Kidney (tissue), 14 donors: ENCODE measurements around the gene GAA. TPM values are rescaled to one million over a fixed set of nuclear protein-coding genes. Genes with fewer than 3 reads are reported as not detected.

Source experiments
- DNase-seq, 5 donors: peaks; one replicate each; pipeline ENCODE4 v3.0.0-alpha.2; 2013 to 2020
- FAIRE-seq: peaks from 2 replicates; lab custom pipeline; 2012; peaks lifted over from hg19 to GRCh38; lab: Jason Lieb, UNC
- H3K27ac ChIP-seq, 2 donors: one replicate each; pipeline ENCODE4 v1.7.0; 2013; ENCODE audit warnings: low read depth in 2 of 2, low read length in 2 of 2, inconsistent platforms in 1 of 2
- H3K27me3 ChIP-seq: one replicate; pipeline ENCODE4 v1.7.1; 2013; ENCODE audit warnings: low read length, inconsistent platforms; ENCODE audit not compliant: control insufficient read depth, insufficient read depth
- H3K36me3 ChIP-seq, 3 donors: one replicate each; pipeline versions ENCODE4 v1.7.0 to v1.7.1; 2013; ENCODE audit warnings: low read length in 3 of 3, control low read depth in 1 of 3, inconsistent platforms in 1 of 3; ENCODE audit not compliant: insufficient read depth in 3 of 3, control insufficient read depth in 2 of 3
- H3K4me1 ChIP-seq, 3 donors: one replicate each; pipeline versions ENCODE4 v1.7.0 to v1.7.1; 2013; ENCODE audit warnings: low read length in 3 of 3, inconsistent platforms in 1 of 3, low read depth in 1 of 3; ENCODE audit not compliant: control insufficient read depth in 2 of 3, insufficient read depth in 2 of 3
- H3K4me3 ChIP-seq, 3 donors: one replicate each; pipeline versions ENCODE4 v1.7.0 to v1.8.1; 2013; ENCODE audit warnings: low read length in 3 of 3, control low read depth in 1 of 3, inconsistent platforms in 1 of 3
- H3K9ac ChIP-seq, 3 donors: one replicate each; pipeline versions ENCODE4 v1.7.0 to v1.7.1; 2013; ENCODE audit warnings: low read length in 3 of 3, control low read depth in 1 of 3, inconsistent platforms in 1 of 3
- H3K9me3 ChIP-seq, 3 donors: one replicate each; pipeline versions ENCODE4 v1.7.0 to v1.7.1; 2013; ENCODE audit warnings: low read length in 3 of 3, control low read depth in 1 of 3, inconsistent platforms in 1 of 3; ENCODE audit not compliant: control insufficient read depth in 2 of 3, insufficient read depth in 1 of 3
- intact Hi-C: fragments of 100-400 bp; cut with DNase I; formaldehyde crosslinking; loops from one replicate; pipeline ENCODE4 v1.11.1; 2022
- polyA plus RNA-seq: library from polyadenylated mRNA; stranded (reverse); fragments of 350-450 nt; fragmentation: Illumina TruSeq; extraction: RNeasy Lipid Tissue Mini Kit (QIAGEN cat#74804); gene quantifications from one replicate; pipeline ENCODE4 v1.2.3, GENCODE V29; 2014; ENCODE audit warnings: low read depth, low replicate concordance; ENCODE audit not compliant: insufficient read depth
- total RNA-seq: library from RNA; stranded (reverse); fragmentation: NEBNext Ultra II Directional; extraction: Animal tissue kit (Norgen Biotek cat#: 25700); gene quantifications from one replicate; pipeline ENCODE4 v1.2.1, GENCODE V29; 2021
- TF ChIP-seq, protein P1 (sequence below): IDR thresholded peaks from 3 replicates; pipeline ENCODE4 v1.5.1; 2012; ENCODE audit warnings: mild to moderate bottlenecking, moderate library complexity, borderline replicate concordance; ENCODE audit not compliant: insufficient read depth; ENCODE audit errors: extremely low read depth
- donor health status: control.
- donor health status: control.
- donor health status: control.
- donor health status: control.
- donor health status: control.
- donor health status: DM: yes; HTN: yes; CAD: no.
- donor health status: Normal renal cell carcinoma (clear cell type).

Gene GAA
- total and polyA plus RNA-seq, 2 donors from 2014 or later, result 62.3 to 78.7 TPM

DNA sequence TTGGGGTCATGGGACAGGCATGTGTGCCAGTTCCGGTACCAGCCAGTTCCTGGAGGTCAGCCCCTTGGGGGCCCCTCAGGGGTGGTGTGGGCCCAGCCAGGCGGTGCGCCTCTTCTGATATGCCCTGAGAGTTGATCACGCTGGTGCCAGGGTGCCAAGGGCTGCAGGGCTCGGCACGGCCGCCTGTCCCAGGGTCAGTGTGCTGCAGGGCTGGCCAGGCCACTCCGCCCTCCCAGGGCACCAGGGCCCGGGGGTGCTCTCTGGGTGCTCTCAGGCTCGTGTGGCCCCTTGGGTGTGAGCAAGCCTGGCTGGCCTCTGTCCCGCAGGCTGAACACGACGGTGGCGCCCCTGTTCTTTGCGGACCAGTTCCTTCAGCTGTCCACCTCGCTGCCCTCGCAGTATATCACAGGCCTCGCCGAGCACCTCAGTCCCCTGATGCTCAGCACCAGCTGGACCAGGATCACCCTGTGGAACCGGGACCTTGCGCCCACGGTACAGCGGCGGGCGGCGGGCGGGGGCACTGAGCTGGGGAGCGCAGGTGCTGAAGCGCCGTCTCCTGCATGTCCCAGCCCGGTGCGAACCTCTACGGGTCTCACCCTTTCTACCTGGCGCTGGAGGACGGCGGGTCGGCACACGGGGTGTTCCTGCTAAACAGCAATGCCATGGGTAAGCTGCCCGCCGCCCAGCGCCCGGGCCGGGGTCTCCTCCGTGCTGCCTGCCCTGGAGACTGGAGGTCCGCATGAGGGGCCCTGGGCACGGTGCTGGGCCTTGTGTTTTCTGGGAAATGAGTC lies 6.0 kb downstream of the GAA start:
- H3K27ac ChIP-seq, result no peak overlapping the region
- H3K27me3 ChIP-seq, result no peaks in the 10 kb centered on the region
- no peaks in the 10 kb centered on the region for H3K9me3 ChIP-seq
- H3K4me1 ChIP-seq, result peaks cover 0 to 3% (median 2%) of the 10 kb centered on the region in 3 donors
- H3K9ac ChIP-seq, result no peak overlapping the region
- no peak overlapping the region for H3K4me3 ChIP-seq
- no peaks in the 10 kb centered on the region for H3K36me3 ChIP-seq
- FAIRE-seq (no peak), DNase-seq (peak in 3 of 5 donors; percentile 3 to 69 (median 39))
- intact Hi-C loops, result no loop called here
- TF ChIP-seq, protein P1, sequence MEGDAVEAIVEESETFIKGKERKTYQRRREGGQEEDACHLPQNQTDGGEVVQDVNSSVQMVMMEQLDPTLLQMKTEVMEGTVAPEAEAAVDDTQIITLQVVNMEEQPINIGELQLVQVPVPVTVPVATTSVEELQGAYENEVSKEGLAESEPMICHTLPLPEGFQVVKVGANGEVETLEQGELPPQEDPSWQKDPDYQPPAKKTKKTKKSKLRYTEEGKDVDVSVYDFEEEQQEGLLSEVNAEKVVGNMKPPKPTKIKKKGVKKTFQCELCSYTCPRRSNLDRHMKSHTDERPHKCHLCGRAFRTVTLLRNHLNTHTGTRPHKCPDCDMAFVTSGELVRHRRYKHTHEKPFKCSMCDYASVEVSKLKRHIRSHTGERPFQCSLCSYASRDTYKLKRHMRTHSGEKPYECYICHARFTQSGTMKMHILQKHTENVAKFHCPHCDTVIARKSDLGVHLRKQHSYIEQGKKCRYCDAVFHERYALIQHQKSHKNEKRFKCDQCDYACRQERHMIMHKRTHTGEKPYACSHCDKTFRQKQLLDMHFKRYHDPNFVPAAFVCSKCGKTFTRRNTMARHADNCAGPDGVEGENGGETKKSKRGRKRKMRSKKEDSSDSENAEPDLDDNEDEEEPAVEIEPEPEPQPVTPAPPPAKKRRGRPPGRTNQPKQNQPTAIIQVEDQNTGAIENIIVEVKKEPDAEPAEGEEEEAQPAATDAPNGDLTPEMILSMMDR, result no peak

DNA sequence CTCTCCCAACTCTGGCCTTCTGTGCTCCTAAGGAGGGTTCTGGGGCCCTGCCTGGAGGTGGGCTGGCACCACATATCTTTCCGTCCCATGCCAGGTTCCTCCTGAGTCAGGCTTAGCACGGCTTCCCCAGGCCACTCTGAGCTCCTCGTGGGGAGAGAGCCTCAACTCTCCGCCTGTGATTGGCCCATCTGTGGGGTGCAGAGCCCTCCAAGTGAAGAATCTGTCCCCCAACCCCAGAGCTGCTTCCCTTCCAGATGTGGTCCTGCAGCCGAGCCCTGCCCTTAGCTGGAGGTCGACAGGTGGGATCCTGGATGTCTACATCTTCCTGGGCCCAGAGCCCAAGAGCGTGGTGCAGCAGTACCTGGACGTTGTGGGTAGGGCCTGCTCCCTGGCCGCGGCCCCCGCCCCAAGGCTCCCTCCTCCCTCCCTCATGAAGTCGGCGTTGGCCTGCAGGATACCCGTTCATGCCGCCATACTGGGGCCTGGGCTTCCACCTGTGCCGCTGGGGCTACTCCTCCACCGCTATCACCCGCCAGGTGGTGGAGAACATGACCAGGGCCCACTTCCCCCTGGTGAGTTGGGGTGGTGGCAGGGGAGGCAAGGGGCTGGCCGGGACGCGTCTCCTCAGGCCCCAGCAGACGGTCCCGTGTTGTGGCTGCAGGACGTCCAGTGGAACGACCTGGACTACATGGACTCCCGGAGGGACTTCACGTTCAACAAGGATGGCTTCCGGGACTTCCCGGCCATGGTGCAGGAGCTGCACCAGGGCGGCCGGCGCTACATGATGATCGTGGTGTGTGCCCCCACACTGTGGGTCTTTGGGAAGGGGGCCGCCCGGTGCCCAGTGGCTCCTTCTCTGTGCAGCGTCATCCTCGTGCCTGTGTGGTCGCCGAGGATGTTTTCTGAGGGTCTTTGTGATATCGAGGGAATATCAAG lies 6.9 kb downstream of the GAA start:
- DNase-seq (peak in 2 of 5 donors; percentile 7 to 66), FAIRE-seq (no peak)
- Histone ChIP-seq H3K36me3 (no peaks in the 10 kb centered on the region), H3K27me3 (no peaks in the 10 kb centered on the region), H3K27ac (no peak overlapping the region), H3K4me1 (no peaks in the 10 kb centered on the region), H3K9ac (no peak overlapping the region), H3K9me3 (no peaks in the 10 kb centered on the region), H3K4me3 (no peak overlapping the region)
- TF ChIP-seq, protein P1, result no peak
- intact Hi-C loops, result no loop called here

DNA sequence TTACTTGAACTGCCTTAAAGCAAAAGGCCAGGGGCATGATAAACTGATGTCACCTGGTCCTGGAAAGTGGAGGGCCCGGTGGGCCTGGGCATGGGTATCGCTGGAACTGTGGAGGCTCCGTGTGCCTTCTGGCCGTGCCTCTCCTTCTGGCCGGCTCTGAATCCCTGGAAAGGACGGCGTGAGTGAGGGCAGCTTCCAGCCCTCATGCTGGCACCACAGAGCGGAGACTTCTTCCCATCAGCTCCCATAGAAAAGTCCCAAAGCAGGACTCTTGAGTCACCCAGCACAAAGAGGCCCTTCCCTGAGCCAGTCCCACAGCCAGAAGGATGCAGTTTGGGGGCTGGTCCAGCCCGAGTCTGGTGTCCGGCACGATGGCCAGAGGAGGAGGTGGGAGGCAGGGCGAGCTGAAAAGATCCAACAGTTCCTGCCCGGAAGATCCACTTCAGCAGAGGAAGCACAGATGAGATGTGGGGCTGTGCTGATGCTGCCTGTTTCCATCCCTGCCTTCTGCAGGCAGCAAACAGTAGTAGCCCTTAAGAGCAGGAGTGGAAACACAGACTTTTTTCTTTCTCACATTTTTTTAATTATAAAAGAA lies 7.8 kb downstream of the GAA start:
- no peaks in the 10 kb centered on the region for H3K9me3 ChIP-seq
- H3K36me3 ChIP-seq, result no peaks in the 10 kb centered on the region
- no peaks in the 10 kb centered on the region for H3K4me1 ChIP-seq
- H3K4me3 ChIP-seq, result no peak overlapping the region
- no peak overlapping the region for H3K9ac ChIP-seq
- intact Hi-C loops, result no loop called here
- no peak overlapping the region for H3K27ac ChIP-seq
- DNase-seq, result peak in 1 of 5 donors; percentile 29
- no peak for FAIRE-seq
- TF ChIP-seq, protein P1, result no peak
- no peaks in the 10 kb centered on the region for H3K27me3 ChIP-seq
